HG03575 (cell line): ENCODE data around the gene VWF.
"Not testable (repeated sequence)": the region's sequence is repeated elsewhere in the genome, so short reads cannot be mapped to it uniquely, and the experiment has no call there.

Experiments used
- ATAC-seq: cut with Tn5 transposase; IDR thresholded peaks from one replicate; pipeline ENCODE4 v1.9.1; 2021; ENCODE audit not compliant: unreplicated experiment, insufficient number of reproducible peaks, low FRiP score; ENCODE audit errors: extremely low read depth

VWF gene

DNA sequence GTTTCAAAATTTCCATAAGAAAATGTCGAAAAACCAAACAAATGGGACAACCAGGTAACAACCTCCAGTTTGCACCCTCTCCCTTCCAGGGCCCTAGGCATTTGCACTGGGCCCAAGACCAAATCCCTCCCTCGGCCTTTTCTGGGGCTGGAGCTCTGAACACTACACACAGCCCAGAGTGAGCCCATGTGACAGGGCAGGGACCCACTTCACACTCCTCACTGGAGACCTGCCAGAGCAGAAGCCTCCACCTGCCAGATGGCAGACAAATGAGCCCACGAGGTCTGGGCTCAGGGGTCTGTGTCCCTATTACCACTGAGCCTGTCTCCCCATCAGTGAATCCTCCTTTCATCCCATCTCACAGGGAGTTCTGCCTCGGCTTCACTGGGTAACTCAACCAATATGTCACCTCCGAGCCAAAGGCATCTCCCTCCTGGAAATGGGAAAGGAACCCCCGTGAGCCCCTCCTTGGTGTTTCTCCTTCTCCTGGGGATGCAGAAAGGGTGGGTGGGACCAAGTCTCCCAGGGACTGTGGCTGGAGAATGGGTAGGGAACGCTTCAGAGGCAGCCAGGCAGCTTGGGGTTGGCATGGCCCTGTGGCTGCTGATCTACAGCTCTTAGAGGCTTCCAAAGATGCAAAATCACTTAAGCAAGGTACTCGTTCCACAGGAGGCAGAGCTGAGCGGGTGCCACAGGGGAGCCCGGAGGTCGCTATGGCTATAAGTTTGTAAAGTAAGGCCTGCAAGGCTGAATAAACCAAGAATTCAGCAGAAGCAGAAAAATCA, 10.6 kb downstream of the VWF start:
- no peak for ATAC-seq

DNA sequence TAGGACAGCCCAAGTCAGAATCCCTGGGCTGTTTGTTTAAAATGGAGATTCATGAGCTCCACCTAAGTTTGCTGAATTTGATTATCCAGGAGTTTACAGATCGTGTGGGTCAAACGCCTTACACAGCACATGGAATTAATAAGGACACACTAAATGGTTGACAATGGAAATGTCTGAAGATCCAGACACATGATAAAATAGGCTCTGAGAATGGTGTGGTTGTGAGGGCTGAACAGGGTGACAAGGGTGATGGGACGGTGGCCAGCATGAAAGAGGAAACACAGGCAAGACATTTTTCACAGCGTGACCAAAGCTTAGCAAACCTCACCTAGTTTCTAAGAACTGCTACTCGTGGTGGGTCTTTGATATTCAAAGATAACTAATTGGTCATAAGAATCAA, 12.5 kb downstream of the VWF start:
- ATAC-seq, result no peak

DNA sequence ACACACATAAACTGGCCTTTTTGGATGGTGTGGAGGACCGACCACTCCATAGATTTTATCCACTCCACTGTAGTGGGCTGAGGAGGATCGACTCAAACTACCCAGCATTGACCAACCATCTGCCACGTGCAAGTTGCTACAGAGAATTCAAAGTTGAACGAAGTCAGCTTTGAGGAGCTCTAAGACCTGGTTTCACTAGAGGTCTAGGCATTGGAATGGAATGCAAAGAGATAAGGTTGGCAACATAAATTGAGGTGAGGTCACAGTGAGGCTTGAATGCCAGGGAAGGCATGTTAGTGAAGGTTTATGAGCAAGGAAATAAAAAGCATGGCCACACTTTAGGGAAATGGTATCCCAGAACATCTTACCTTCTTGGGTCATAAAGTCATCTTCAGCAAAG, 14.5 kb downstream of the VWF start:
- ATAC-seq, result no peak

DNA sequence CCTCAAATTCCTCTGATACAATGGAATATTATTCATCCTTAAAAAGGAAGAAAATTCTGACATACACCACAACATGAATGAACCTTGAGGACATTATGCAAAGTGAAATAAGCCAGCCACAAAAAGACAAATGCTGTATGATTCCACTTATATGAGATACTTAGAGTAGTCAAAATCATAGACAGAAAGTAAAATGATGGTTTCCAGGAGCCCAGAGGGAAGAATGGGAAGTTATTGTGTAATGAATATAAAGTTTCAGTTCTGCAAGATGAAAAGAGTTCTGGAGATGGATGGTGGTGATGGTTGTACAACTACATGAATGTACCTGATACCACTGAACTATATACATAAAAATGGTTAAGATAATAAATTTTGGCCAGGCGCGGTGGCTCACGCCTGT, 18.3 kb downstream of the VWF start:
- no peak for ATAC-seq

DNA sequence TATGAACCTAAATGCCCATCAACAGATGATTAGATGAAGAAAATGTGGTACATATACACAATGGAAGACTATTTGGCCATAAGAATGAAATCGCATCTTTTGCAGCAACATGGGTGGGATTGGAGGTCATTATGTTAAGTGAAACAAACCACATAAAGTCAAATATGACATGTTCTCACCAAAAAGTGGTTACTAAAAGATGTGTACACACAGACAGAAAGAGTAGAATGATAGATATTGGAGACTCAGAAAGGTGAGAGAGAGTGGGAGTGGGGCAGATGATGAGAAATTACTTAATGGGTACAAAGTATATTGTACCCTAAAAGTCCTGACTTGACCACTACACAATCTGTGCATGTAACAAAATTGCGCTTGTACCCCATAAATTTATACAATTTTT, 19.6 kb downstream of the VWF start:
- ATAC-seq, result no peak

DNA sequence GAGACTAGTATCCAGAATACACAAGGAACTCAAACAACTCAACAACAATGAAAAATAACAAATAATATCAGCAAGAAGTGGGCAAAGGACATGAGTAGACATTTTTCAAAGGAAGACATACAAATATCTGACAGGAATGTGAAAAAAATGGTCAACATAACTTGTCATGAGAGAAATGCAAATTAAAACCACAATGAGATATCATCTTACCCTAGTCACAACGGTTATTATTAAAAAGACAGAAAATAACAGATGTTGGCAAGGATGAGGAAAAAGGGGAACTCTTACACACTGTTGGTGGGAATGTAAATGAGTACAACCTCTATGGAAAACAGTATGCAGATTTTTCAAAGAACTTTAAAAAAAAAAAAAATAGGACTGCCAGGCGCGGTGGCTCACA, 20.4 kb downstream of the VWF start:
- no peak for ATAC-seq

DNA sequence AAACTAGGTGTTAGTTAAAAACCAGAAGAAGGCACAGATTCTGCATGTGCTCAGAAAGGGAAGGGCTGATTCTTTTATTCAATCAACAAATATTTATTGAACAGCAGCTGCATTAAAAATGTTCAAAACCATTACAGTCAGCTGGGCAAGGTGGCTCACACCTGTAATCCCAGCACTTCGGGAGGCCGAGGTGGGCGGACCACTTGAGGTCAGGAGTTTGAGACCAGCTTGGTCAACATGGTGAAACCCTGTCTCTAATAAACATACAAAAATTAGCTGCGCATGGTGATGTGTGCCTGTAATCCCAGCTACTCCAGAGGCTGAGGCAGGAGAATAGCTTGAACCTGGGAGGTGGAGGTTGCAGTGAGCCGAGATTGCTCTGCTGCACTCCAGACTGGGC, 22.4 kb downstream of the VWF start:
- not testable (repeated sequence) for ATAC-seq

DNA sequence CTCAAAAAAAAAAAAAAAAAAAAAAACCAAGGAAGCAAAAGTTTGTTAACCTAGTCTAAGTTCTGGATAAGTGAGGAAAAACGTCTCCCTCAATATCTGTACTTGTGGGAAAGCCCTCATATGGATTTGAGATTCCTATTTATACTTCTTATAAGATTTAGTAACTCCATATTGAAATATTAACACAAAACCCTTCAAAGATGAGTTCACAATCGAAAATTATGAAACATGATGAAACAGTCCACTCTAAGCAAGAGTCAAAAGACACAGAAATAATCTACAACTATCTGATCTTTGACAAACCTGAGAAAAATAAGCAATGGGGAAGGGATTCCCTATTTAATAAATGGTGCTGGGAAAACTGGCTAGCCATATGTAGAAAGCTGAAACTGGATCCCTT, 25.2 kb downstream of the VWF start:
- no peak for ATAC-seq

DNA sequence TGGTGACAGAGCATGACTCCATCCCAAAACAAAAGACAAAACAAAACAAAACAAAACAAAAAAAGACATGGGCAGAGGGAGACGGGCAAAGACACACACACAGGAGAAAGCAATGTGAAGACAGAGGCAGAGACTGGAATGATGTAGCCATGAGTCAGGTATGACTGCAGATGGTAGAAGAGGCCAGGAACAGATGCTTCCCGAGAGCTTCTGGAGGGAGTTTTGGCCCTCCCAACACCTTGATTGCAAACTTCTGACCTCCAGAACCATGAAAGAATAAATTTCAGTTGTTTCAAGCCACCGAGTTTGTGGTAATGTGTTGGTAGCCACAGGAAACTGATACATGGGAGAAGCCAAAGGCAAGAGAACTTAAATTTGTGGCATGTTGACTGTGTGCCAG, 27.1 kb downstream of the VWF start:
- no peak for ATAC-seq

DNA sequence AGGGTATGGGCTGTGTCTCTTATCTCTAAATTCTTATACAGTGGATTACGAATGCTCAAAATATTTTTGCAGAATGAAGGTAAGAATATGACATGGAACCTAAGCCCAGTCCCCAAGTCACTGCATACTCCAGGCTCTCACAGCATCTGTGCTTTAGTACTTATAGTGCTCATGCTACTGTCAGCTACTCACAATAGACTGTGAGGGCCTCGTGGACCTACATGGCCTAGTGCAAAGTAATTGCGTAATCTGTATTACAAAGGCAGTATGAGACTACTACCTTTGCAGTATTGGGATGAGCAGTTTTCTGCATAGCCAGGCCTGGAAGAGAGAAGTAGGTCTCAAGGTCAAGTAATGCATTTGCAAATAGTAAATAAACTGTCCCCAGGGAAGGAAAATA, 27.9 kb downstream of the VWF start:
- ATAC-seq, result no peak

DNA sequence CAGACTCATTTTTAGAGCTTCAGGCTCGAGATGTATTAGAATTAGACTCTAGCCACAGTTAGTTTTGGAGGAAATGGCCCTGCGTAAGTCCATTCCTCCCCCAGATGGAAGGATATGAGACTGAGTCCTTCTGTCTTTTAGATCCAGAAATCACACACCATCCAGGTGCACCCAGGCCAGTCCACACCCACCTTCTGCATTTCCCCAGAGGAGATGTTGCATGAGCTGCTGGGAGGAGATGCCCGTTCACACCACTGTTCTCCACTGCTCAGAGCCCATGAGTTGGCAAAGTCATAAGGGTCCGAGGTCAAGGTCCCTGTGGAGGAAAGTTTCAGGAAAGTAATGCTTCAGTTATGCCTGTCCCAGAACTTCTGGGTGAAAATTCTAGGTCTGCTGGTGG, 29.2 kb downstream of the VWF start:
- ATAC-seq, result no peak

DNA sequence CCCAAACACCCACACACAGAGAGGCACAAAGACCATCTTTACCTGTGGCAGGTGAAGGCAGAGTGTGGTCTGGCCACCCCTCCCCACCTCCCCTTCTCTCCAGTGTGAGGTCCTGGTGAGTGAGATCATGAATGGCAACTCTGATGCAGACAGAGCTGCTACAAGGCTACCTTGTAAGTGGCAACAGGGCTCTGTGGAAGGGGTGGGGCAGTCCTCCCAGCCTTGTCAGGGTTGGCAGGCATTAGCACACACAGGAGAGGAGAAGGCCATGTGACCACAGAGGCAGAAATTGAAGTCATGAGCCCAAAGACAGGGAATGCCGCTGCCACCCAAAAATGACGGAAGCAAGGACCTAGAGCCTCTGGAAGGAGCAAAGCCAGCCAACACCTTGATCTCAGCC, 30.7 kb downstream of the VWF start:
- no peak for ATAC-seq

DNA sequence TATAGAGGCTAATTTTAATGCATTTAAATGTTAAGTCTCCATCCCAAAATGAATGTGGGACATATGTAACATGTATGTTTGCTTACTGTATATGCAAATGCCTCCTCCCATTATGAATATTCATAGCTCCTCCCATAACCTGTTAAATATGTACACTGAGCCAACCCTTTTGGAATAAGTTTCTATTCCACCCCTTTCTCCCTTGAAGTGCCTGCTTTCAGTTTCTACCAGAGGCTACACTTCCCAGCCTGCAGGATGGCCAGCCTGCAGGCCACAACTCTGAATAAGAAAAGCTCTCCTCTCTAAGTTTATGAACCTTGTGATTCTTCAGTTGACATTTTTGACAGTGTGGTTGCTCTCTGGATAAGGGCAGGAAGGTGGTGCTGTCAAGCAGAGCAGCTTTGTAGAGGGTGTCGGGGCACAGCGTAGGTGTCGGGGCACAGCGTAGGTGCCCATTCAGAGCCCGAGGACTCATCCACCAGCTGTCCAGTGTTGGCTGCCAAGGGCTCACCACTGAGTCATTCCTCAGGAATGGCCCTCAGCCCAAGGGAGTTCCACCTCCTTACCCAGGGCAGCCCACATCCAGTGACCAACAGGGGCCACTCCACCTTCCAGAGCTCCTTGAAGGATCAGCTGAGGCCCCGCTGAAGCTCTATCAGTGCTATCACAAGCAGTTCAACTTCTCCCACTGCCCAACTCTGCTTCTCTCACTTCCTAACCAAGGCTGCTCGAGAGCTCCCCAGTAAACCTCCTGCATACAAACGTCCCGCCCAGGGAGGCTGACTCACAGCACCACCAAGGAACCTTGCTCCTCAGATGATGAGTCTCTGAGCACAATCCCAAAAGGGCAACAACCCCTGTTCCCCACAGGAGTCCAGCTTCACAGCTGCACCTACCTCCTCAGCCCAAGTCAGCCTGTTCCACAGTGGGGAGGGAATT, 31.4 kb downstream of the VWF start:
- no peak for ATAC-seq

DNA sequence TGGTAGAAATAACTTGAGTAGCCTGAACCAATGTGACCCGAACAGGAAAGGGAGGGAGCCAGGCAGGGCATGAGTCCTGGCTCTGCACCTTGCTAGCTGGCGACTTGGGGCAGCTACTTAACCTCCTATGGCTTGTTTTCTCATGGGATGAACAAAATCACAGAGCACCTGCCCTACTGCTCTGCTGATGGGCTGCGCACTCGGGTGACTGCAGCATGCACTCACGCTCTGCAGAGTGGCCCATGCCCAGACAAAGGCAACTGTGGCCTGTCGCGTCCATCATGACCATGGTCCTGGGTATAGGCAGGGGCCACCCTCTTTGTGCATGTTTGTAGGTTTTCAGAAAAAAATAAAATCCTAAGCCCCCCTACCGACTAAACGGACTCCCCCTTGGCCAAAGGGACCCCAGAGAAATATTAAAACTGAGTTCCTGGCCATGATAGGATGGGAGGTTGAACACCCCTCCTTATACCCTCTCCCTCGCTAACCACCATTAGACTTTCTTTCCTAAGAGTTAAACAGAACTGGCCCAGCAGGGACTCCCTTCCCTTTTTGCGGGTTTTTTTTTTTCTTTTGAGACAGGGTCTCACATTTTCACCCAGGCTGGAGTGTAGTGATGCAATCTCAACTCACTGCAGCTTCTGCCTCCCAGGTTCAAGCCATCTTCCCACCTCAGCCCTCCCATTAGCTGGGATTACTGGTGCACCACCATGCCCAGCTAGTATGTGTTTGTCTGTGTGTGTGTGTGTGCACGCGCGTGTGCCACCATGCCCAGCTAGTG, 32.5 kb downstream of the VWF start:
- no peak for ATAC-seq

DNA sequence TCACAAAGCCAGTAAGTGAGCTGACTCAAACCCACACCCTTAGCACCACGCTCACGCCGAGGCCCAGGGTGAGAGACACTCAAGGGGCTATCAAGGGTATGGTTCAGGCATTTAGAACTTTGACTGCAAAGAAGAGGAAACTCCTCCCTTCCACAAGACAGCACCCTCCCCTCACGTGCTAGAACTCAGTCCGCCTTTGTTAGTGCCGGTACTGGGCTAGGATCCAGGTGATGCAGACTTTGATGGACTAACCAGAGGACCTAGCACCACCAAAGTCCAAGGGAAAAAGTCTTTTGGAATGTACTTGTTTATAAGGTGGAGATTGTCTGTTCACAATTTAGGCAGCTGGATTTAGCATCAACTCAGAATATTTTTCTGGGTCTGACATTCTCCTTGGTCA, 33.7 kb downstream of the VWF start:
- no peak for ATAC-seq

DNA sequence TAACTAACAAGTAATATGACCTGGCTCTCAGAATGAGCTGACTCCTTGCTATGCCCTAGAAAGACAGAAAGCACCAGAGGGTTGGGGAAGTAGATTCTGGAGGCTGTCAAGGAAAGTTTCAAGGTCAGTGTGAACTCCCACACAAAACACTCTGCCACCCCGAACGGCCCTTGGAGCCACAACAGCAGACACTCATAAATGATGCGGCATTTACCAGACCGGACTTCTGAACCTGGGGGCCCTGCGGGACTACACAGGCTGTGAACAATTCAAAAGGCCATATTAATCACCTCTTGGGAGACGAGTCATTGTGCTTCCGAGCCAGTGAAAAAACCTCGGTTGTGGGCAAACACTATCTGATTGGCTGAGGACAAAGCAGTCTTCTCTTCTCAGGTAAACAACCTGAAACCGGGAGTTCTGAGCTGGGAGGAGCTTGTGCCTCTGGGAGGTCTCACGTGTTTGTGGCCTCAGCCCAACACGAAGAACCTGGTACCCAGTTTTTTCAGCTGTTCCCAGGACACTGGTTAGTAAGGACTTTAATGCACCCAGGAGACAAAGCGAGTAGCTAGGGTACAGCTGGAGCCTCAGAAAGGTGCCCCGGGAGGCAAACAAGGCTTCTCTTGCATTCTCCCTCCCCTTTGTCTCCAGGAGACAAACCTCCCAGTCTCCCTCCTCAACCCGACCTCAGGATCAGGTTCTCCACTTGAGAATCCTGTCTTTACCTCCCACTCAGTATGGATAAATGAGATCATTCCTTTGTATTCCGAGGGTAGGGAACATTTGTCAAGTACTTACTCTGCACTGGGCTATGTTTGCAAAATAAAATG, 35.3 kb downstream of the VWF start:
- ATAC-seq, result no peak

DNA sequence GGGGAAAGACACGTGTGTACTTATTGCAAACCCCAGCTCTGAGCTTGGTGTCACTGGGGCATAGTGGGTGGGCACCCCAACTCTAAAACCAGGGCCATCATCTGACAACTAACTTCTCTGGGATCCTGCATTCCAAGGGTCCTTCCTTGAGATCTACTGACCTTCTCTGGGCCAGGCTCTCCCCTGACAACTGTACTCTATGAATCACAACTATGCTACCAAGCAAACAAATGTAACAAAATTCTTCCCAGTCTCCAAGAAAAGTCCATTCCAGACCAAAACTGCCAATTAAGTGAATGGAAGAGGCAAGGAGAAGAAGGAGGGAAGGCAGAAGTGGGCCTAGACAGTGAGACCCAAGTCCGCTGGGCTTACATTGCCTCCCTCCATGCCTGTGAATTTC, 38.2 kb downstream of the VWF start:
- ATAC-seq, result no peak

DNA sequence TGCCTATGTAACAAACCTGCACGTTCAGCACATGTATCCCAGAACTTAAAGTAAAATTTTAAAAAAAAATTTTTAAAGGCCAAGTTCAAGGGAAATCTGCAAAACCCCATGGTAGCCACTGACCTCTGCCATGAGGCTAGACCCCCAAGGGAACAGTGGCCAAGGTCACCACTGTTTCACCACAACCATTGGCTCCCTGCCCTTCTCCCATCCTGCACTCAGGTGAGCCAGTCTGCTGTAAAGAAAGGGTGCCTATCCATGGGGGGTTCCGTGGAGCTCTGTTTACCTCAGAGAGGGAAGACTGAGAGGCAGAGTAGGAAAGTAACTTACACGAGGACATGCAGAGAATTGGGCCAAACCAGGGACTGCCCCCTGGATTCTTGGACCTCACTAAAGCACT, 38.6 kb downstream of the VWF start:
- no peak for ATAC-seq

DNA sequence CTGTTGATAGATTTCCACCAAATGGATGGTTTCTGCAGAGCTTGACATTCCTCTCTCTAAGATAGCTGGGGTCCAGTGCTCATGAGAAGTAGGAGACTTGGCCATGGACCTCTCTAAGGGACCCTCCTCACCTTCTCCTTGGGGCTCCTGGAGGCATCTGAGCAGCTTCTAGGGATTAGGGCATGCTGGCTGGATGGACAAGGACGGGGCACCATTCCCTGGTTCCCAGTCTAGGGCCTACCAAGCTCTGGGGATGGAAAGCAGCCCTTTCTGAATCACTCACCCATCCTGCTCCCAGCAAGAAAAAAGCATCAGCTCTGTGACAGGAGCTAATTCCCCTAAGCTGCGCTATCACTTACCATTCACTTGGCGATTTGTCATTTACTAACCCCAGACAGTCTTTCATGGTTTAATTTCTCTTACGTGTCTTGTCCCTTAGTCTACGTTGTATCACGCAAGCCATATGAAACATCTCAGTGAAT, 39.5 kb downstream of the VWF start:
- ATAC-seq, result no peak
